Astrocyte (in vitro differentiated cells and primary cell): Measurements from ENCODE around the gene BFAR.

ENCODE experiments used
- CTCF ChIP-seq: IDR thresholded peaks from 2 replicates; pipeline ENCODE4 v1.5.1; 2011; ENCODE audit warnings: low read depth, mild to moderate bottlenecking, inconsistent platforms, low read length, moderate library complexity; ENCODE audit not compliant: insufficient read depth
- EZH2 ChIP-seq: IDR thresholded peaks from 2 replicates; pipeline ENCODE4 v1.6.1; 2012; ENCODE audit warnings: mild to moderate bottlenecking, low read length, inconsistent platforms; ENCODE audit not compliant: insufficient read depth

DNA sequence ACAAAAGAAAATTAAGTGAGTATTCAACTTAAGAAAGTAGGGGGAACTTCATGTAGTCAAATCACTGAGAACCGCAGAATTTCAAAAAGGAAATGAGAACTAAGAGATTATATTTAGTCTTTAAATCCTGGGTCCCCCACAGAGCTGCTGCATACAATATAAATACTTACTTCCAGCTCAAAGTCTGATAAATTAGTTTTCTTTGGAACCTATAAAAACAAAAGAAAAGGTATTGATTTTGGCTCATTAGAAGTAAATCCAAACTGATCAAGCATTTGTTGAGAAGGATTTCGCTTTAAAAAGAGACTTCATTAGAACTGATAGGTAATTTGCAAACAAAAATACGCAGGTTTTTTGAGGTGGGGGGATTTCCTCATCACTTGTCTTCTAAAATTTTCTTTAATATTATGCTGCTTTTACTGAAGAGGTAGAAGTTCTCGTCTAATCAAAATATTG is 24.6 kb upstream of the BFAR start:
- TF ChIP-seq CTCF (no peak), EZH2 (no peak)
